ENCODE data around the gene CSAD.
A peak's percentile ranks its signal among the peaks of the same experiment; 100 is the strongest.
"Not testable (repeated sequence)": the region's sequence is repeated elsewhere in the genome, so short reads cannot be mapped to it uniquely, and the experiment has no call there.

The CSAD gene

DNA sequence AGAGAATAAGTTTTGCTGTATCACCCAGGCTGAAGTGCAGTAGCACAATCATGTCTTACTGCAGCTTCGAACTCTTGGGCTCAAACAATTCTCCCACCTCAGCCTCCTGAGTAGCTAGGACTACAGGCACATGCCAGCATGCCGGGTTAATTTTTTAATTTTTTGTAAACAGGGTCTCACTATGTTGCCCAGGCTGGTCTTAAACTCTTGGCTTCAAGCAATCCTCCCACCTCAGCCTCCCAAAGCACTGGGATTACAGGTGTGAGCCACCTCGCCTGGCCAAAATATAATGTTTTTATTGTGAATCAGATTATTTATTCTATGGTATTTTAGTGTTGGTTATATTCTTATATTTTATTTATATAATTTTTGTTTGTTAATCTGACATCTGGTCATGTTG is 4.0 kb downstream of the CSAD start:
- no peak for DNase-seq

DNA sequence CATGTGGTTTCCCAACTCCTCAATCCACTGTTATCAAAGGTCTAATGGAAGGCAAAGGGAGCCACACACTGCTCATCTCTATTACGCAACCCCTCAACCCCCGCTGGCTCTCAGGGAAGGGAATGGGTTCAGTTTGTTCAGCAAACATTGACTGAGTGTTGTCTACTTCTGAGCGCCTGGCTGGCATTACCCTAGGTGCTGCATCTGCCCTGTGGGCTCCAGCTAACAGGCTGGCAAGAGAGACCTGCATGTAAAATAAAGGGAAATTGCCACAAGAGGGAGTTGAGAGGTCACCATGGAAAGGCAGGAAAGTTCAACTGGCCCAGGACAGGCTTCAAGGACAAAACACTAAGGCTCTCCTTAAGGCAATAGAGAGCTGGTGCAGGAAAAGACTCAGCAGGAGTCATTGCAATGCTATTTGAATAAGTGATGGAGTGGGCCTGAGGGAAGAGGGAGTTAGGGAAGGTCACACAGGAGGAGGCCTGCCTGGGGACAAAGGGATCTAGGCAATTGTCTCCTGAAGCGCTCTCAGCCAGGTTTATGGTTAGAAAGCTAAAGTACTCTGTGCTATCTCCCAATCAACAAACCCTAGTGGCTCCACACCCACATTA is 5.7 kb downstream of the CSAD start:
- no peak for DNase-seq

DNA sequence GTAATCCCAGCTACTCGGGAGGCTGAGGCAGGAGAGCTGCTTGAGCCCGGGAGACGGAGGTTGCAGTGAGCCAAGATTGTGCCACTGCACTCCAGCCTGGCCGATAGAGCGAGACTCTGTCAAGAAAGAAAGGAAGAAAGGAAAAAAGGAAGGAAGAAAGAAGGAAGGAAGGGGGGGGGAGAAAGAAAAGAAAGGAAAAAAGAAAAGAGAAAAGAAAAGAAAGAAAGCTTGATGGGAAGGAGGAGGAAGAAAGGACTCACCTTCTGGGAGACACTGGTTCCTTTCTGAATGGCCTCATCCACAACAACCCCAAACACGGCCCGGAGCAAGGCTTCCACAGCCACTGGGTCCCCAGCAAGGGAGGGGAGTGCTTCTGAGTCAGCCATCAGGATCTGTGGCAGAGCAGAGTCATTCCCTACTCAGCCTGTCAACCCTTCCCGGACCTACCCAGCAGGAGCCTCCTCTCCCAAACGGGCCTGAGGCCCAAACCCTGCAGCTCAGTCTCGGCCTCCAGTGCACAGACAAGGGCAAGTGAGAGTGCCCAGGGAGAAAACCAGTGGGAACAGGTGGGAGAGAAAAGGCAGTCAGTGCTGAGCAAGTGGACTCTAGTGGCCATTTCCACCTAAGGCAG is 7.5 kb downstream of the CSAD start:
- DNase-seq, result no peak

DNA sequence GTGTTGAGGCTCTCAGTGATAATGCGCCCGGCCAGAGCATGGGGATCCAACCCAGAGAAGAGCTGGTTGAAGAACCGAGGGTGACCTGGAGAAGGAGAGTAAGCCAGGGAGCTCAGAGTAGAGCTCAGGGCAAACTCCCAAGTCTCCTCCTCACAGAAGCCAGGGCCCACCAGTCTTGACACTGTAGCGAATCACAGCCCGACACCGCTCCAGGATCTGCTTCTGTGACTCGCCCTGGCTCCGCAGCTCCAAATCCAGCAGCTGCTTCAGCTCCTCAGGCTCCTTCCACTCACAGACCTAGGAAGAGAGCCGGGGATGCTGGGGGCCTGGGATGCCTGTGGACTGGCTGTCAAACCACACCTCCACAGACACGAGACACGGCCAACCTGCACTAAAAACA is 8.4 kb downstream of the CSAD start:
- no peak for DNase-seq

DNA sequence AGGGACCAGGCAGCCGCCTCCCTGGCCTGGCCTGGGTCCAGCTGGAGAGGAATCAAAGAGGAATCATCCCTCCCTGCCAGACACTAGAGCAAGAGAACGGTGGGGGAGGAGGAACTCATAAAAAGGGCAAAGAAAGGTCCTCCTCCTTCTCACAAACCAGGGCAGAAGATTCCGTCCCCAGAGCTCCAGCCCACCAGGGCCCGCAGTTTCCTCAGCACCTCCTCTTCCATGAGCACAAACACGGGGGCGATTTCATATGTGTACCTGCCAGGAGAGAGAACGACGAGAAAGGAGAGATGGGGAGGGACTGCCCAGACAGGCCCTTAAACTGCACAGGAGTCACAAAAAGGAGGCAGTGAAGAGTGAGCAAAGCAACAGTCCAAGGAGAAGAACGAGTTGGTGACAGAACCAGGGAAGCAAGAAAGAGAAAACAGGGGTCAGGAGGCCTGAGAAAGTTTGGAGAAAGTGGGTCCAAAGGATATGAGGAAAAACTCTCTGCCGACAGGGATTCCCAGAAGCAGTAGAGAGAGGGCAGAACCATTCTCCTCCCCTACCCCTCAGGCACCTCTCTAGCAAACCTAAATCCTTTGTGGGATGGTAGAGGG is 8.9 kb downstream of the CSAD start:
- no peak for DNase-seq

DNA sequence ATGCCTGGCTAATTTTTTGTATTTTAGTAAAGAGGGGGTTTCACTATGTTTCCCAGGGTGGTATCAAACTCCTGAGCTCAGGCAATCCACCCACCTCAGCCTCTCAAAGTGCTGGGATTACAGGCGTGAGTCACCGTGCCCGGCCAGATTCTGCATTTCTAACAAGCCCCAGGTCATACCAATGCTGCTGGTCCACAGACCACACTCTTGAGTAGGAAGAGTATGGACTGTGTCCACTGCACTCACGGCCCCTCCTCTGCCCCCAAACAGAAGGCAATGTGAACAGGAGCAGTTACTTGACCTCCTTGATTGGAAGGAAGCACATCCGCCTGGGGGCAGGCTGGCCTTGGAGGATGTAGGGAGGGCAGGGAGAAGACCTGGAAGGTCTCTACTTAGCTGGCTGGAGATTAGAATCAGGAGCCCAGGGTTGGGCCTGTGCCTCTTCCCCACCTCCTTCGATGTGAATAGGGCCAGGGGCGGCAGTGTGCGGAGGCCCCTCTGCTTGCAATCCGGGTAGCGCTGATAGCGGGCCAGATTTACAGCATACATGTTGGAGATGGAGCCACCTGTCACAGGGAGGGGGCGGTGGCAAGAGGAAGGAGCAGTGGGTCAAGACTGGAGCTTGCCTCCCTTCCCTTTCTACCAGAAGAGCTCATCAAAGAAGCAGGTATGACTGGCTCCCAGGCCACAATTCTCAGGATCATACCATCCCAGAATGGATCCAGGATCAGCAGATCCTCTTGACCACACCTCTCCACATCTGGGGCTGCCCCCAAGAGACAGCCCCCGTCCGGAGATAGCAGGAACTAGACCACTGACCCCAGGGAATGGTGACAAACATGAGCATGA is 9.6 kb downstream of the CSAD start:
- DNase-seq, result no peak

DNA sequence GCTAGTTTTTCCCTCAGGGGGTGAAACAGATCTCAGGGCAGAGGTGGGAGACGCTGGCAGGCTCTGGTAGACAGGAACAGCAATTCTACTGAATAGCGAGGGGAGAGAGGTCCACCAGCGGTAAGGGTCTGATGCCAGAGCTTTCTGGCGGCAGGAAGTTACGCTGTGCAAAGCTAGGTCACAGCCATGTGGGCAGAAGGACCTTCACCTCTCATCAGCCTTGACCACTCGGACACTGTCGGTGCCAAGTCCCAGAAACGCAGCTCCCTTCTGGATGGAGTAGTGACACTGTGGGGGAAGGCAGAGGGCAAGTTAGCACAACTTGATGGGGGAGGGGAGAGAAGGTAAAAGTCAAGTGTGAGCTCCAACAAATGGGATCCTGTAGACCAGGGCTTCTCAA is 10.5 kb downstream of the CSAD start:
- DNase-seq, result no peak

DNA sequence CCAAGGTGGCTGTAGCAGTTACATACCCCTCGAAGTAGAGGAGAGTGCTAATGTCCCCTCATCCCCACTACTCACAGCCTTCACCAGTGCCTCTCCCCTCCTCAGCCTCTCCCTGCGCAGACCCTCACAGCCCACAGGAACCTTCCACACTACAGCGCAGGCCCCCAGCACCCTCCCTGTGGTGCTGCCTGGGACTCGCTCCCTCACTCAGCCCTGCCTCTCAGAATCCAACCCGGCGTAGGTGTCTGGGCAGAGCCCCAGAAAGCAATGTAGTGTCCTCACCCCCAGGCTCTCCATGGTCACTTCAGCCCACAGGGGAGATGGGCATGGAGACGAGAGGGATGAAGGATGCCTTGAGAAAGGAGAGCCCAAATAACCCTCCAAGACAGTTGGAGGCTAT is 11.1 kb downstream of the CSAD start:
- DNase-seq, result no peak

DNA sequence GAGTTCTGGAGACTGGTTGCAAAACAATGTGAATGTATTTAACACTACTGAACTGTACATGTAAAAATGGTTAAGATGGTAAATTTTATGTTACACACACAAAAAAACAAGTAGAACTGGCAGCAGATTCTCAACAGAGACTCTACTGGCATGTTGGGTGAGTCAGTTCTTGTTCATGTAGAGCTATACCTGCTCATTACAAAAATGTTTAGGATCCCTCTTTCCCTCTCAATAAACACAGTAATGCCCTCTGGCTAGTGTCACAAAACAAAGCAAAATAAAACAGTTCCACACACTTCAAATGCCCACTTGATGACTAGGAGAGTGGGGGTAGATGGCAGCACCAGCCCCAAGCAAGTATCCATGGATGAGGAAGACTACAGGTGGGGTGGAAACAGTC is 13.9 kb downstream of the CSAD start:
- no peak for DNase-seq

DNA sequence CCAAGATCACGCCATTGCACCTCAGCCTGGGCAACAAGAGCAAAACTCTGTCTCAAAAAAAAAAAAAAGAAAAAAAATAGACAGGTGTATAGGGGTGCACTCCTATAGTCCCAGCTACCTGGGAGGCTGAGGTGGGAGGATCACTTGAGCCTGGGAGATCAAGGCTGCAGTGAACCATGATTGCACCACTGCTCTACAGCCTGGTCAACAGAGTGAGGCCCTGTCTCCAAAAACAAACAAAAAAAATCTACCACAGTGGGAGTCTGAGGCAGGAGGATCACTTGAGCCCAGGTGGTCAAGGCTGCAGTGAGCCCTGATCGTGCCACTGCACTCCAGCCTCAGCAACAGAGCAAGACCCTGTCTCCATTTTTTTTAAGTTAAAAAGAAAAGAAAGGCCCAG is 17.7 kb downstream of the CSAD start:
- DNase-seq, result not testable (repeated sequence)

DNA sequence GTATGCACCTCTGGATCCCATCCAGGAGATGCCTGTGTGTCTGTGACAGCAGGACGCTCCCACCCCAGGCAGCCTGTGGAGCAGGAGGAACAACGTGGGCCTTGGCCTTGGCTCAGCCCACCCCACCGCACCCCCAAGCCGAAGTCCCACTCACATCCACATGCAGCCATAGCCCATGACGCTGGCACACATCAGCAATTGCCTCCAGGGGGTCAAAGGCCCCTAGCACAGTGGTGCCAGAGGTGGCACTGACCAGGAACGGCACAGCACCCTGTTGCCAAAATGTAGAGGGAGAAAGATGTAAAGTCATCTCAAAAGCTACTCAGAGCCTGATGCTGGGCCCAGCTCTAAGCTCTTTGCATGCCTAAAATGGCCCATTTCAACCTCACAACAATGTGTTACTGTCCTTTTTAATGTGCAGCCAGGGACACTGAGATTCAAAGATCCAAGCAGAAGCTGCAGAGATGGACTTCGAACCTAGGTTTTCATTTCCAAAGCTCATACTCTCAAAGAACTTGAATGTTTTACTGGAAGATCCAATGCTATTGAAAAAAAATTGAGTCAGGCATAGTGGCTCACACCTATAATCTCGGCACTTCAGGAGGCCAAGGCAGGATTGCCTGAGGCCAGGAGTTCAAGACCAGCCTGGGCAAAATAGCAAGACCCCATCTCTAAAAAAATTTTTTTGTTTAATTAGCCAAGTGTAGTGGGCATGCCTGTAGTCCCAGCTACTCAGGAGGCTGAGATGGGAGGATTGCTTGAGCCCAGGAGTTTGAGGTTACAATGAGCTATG is 19.4 kb downstream of the CSAD start:
- DNase-seq, result no peak

DNA sequence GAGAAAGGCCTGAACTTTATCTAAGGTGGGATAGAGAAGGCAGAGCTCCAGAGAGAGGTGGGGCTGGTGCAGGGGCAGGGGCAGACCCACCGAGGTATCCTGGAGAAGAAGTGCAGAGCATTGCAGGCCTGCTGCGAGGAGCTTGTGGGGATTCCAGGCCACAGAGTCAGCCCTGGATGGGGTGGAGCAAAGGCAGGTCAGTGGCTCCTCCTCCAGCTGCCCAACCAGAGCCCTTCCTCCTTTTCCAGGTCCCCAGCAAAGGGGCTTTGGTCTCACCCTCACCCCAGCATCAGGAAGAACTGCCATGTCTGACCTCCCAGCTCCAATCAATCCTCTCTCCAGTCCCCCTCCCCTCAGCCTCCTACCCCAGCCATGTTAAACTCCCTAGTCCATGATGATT is 20.1 kb downstream of the CSAD start:
- DNase-seq, result no peak

DNA sequence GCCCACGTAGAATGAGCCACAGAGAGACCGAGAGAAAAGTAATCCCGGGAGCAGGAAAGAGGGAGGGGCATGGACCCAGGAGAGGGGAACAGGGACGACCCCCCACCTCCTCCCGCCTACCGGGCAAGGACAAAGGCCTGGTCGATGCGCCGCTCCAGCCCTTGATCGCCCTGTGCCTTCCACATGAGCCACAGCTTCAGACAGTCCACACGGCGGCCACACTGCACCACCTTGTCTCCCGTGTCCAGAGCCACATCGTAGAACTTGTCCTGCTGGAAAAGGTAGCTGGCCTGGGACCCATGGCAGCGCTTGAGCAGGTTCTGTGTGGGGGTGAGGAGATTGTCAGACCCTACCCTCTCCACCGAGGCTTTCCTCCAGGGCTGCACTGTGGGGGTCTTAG is 20.7 kb downstream of the CSAD start:
- DNase-seq, result no peak

DNA sequence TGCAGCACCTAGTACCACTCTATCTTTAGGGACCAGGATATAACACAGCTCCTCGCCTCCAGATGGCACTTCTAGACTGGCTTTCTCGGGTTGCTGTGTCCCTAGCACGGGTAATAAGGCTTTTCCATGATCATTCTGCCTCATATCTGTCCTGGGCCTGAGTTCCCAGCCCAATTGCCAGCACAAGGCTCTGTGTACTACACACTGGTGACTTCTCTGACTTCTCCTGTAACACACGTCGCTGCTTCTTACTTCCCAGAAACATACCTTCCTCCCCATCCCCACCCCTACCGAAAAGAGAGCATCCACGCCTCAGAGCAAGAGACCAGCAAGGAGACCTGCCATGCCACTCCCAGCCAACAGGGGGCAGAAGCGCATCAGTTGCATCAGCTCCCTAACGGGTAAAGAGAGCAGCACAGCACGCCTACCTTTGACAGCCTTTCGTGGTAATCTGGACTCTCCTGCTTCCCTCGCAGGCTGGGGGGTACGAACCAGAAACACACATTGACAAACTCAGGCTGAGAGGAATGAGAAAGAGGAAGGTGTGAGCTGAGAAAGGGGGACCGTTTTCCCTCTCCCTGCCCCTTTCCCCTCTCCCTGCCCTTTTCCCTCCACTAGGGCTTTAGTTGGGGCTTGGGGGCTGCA is 21.4 kb downstream of the CSAD start:
- peak; percentile 95 to 96 for DNase-seq

DNA sequence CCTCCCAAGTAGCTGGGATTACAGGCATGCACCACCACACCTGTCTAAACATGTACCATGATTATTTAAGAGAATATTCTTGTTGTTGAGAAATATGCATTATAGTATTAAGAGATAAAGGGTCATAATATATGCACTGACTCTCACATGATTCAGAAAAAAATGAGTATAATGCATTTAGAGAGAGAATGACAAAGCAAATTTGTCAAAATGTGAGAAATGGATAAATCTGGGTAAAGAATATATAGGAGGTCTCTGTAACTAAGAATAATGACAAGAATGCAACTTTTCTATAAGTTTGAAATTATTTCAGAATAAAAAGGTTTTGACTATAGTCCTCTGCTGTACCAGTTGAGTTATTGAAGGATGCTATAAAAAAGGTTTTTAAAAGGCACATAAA is 28.3 kb downstream of the CSAD start:
- DNase-seq, result no peak

DNA sequence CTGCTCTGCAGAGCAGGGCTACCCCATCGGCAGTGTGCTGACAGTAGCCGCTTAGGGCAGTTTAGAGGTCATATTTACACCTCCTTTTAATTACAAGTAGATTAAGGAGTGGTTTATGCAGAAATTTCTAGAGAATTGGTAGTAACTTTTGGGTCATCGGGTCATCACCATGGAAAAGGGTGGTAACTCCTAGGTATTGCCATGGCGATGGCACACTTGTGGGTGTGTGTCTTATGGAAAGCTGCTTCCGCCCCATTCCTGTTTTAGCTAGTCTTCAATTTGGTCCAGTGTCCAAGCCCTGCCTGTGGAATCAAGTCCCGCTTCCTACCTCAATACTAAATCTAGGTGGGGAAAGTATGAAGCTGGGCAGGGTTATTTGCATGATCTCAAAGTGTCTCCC is 29.7 kb downstream of the CSAD start:
- DNase-seq, result no peak

DNA sequence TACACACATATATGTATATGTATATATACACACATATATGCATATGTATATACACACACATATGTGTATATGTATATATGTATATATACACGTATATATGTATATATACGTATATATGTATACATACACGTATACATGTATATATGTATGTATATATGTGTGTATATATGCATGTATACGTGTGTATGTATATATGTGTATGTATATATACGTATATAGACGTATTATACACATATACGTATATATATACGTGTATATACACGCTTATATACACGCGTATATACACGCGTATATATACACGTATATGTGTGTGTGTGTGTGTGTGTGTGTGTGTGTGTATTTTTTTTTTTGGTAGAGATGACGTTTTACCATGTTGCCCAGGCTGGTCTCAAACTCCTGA is 33.1 kb downstream of the CSAD start:
- DNase-seq, result no peak

DNA sequence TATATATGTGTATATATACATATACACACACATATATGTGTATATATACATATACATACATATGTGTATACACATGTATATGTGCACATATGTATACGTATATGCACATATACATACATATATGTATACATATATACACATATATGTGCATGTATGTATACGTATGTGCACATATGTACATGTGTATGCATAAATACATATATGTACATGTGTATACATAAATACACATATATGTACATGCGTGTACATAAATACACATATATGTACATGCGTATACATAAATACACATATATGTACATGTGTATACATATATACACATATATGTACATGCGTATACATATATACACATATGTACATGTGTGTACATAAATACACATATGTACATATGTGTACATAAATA is 33.5 kb downstream of the CSAD start:
- DNase-seq, result no peak

DNA sequence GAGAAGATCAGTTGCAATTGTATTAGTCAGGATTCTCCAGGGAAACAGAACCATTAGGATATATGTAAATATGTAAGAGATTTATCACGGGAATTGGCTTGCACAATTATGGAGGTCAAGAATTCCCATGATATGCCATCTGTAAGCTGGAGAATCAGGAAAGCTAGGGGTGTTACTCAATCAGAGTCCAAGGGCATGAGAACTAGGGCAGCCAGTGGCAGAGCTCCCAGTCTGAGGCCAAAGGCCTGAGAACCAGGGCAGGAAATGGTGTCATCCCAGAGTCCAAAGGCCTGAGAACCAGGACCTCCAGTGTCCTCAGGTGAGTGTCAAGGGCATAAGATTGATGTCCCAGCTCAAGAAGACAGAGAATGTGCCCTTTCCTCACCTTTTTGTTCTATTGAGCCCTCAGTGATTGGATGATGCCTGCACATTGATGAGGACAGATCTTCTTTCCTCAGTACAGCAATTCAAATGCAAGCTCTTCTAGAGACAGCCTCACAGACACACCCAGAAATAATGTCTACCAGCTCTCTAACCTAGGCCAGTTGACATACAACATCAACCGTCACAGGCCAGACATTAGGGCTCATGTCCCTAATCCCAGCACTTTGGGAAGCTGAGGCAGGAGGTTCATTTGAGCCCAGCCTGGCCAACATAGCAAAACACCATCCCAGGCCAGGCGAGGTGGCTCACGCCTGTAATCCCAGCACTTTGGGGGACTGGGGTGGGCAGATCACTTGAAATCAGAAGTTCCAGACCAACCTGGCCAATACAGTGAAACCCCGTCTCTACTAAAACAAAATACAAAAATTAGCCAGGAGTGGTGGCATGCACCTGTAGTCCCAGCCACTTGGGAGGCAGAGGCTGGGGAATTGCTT is 35.1 kb downstream of the CSAD start:
- DNase-seq, result no peak

DNA sequence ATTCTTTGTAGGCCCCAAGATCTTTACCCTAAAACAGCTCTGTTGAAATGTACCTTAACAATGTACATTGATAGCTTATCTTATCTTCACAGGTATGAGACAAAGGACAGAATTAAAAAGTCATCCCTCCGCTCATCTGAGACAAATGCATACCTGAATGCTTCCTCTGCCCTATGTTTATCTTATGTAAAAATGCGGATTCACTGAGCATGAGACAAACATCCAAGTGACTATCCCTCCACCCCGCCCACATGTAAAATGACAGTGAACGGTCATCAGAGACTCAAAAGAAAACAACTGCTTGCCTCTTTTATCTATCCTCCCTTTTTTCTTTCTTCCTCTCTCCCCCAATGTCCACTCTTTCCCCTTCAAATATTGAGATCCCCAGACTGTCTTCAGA is 37.4 kb downstream of the CSAD start:
- no peak for DNase-seq

DNA sequence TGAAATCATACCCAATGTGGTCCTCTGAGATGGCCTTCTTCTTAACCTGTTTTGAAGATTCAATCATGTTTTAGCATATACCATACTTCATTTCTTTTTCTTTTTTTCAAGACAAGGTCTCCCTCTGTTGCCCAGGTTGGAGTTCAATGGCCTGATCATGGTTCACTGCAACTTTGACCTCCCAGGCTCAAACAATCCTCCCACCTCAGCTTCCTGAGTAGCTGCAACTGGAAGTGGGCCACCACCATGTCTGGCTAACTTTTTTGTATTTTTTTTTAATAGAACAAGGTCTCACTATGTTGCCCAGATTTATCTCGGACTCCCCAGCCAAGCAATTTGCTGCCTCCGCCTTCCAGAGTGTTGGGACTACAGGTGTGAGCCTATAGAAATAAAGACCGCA is 47.0 kb downstream of the CSAD start:
- DNase-seq, result no peak

DNA sequence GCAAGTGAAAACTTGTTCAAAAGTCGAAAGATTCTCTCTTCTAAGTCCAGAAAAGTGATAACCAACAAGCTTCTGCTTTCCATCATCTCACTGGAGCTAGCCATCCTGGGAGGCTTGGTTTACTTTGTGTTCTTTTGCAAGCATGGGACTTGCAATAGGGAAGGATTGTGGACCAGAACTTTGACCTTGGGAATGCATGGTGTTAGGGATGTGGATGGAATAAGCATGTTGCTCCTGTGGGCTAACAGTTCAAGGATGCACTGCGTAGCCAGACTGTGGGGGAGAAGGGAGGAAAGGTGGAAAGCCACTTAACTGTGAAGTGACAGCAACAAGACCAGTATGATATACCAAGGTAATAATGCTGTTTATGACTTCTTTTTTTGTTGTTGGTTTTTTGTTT is 48.9 kb downstream of the CSAD start:
- no peak for DNase-seq

Data from activated CD4-positive, alpha-beta T cell treated with anti-CD3 and anti-CD28 coated beads, Interleukin-2, amount 50 U/mL, for 48 hours (primary cell).